Esophagus squamous epithelium (tissue), 5 donors: Measurements from ENCODE around the gene CLDN6. TPM values are rescaled to one million over a fixed set of nuclear protein-coding genes. Genes with fewer than 3 reads are reported as not detected.
A peak's percentile ranks its signal among the peaks of the same experiment; 100 is the strongest.

Source experiments
- DNase-seq: peaks from one replicate; lab custom pipeline; 2025; lab: John Stamatoyannopoulos, UW
- H3K27ac ChIP-seq, 4 donors: fragments of 200-600 bp; sonication (generic); one replicate each; pipeline ENCODE4 v1.5.1; 2016 to 2019; ENCODE audit warnings: mild to moderate bottlenecking in 1 of 4
- H3K27me3 ChIP-seq, 4 donors: fragments of 200-600 bp; sonication (generic); 1 replicate in 3 of 4; 2 replicates in 1 of 4; pipeline versions ENCODE4 v1.5.1 to v1.6.0; 2017 to 2021; ENCODE audit warnings: antibody characterized with exemption in 1 of 4
- H3K36me3 ChIP-seq, 3 donors: fragments of 200-600 bp; sonication (generic); one replicate each; pipeline ENCODE4 v1.5.1; 2016 to 2019
- H3K4me1 ChIP-seq, 3 donors: fragments of 200-600 bp; sonication (generic); one replicate each; pipeline ENCODE4 v1.5.1; 2017 to 2019
- H3K4me3 ChIP-seq, 4 donors: fragments of 200-600 bp; sonication (generic); 1 replicate in 3 of 4; 2 replicates in 1 of 4; pipeline ENCODE4 v1.5.1; 2016 to 2019; ENCODE audit warnings: mild to moderate bottlenecking in 2 of 4, moderate library complexity in 1 of 4
- H3K9me3 ChIP-seq, 3 donors: fragments of 200-600 bp; sonication (generic); one replicate each; pipeline ENCODE4 v1.5.1; 2016 to 2019
- POLR2A ChIP-seq, 4 donors: fragments of 450-650 bp; IDR thresholded peaks; one replicate each; pipeline ENCODE4 v1.6.1; 2017; ENCODE audit warnings: antibody characterized with exemption in 4 of 4, mild to moderate bottlenecking in 4 of 4, moderate library complexity in 3 of 4
- WGBS, 2 donors: methylation state at CpG; one replicate each; pipeline ENCODE4 v1.1.5; 2018; 5-methylcytosine and 5-hydroxymethylcytosine counted together
- intact Hi-C: fragments of 100-400 bp; cut with DNase I; formaldehyde crosslinking; loops from one replicate; pipeline ENCODE4 v1.15.0; 2022
- total RNA-seq, 4 donors: library from RNA; depleted of rRNA; stranded (reverse); fragments of >200 nt; gene quantifications; one replicate each; pipeline ENCODE4 v1.1.0, GENCODE V29; 2016
- TF ChIP-seq, protein P1 (sequence below), 6 experiments: fragments of 450-650 bp in 4 of 6; fragments of 200-600 bp in 2 of 6; sonication (generic) in 2 of 6; IDR thresholded peaks; one replicate each; pipeline ENCODE4 v1.5.1; 2016 to 2019; ENCODE audit warnings: antibody characterized with exemption in 6 of 6, mild to moderate bottlenecking in 4 of 6, moderate library complexity in 4 of 6
- donor health status: DM: yes; HTN: yes; CAD: no.

CLDN6 gene
- total RNA-seq, 4 donors from 2014 or later = not detected

DNA sequence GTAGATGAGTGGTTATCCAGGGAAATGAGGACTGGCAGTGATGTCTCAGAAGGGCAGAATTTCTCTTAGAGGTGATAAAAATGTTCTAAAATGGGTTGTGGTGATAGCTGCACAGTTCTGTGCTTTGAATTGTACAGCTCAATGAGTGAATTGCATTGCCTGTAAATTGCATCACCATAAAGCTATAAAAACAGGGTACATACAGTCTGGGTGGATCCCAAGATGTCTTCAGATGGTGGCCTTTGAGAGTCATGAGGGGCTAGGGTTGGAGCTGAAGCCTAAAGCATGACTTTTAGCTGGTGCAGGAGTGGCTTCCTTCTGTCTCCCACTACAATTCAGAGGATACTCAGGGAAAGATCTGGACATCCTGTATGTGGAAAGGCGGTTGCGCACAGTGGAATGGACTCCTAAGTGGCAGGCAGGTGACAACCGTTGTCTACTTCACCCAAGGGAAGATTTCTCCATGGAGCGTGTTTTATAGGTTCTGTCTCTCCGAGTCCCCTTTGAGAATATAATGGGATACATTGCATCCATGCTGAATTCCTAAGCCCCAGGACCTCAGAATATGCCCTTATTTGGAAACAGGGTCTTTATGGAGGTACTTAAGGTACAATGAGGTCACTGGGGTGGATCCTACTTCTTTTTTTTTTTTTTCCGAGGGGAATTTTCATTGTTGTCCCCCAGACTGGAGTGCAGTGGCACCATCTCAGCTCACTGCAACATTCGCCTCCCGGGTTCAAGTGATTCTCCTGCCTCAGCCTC lies 45.8 kb upstream of the CLDN6 start:
- Histone ChIP-seq H3K4me3 (no peak overlapping the region), H3K27me3 (no peaks in the 10 kb centered on the region), H3K4me1 (peaks cover 16 to 43% (median 31%) of the 10 kb centered on the region in 3 donors), H3K9me3 (no peaks in the 10 kb centered on the region), H3K27ac (no peak overlapping the region), H3K36me3 (no peaks in the 10 kb centered on the region)
- DNase-seq = no peak
- 80 to 89% methylated on average over 7 to 8 of the region's 8 CpGs for WGBS, 2 donors
- intact Hi-C loops = no loop called here
- TF ChIP-seq POLR2A (IDR thresholded peaks at IDR 0.05) = no peak
- TF ChIP-seq, protein P1, sequence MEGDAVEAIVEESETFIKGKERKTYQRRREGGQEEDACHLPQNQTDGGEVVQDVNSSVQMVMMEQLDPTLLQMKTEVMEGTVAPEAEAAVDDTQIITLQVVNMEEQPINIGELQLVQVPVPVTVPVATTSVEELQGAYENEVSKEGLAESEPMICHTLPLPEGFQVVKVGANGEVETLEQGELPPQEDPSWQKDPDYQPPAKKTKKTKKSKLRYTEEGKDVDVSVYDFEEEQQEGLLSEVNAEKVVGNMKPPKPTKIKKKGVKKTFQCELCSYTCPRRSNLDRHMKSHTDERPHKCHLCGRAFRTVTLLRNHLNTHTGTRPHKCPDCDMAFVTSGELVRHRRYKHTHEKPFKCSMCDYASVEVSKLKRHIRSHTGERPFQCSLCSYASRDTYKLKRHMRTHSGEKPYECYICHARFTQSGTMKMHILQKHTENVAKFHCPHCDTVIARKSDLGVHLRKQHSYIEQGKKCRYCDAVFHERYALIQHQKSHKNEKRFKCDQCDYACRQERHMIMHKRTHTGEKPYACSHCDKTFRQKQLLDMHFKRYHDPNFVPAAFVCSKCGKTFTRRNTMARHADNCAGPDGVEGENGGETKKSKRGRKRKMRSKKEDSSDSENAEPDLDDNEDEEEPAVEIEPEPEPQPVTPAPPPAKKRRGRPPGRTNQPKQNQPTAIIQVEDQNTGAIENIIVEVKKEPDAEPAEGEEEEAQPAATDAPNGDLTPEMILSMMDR (IDR thresholded peaks at IDR 0.05) = no peak

DNA sequence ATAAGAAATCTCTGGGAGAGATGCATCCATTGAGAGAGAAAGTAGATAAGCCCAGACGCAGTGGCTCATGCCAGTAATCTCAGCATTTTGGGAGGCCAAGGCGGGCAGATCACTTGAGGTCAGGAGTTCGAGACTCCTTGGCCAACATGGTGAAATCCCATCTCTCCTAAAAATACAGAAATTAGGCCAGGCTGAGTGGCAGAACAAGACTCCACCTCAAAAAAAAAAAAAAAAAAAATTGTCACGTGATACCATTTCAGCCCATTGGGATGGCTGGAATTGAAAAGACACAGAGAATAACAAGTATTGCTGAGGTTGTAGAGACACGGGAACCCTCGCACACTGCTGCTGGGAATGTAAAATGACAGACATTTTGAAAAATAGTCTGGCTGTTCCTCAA lies 44.6 kb upstream of the CLDN6 start:
- no peak overlapping the region for H3K4me3 ChIP-seq
- H3K27me3 ChIP-seq = peaks cover 0 to 9% (median 0%) of the 10 kb centered on the region in 4 donors
- DNase-seq = no peak
- intact Hi-C loops = no loop called here
- WGBS, 2 donors = 77 to 88% methylated on average over 6 of the region's 6 CpGs
- peaks cover 26 to 45% (median 33%) of the 10 kb centered on the region in 3 donors for H3K4me1 ChIP-seq
- no peak overlapping the region for H3K27ac ChIP-seq
- TF ChIP-seq POLR2A (IDR thresholded peaks at IDR 0.05) = no peak
- TF ChIP-seq, protein P1 (IDR thresholded peaks at IDR 0.05) = no peak
- no peaks in the 10 kb centered on the region for H3K9me3 ChIP-seq
- no peaks in the 10 kb centered on the region for H3K36me3 ChIP-seq

DNA sequence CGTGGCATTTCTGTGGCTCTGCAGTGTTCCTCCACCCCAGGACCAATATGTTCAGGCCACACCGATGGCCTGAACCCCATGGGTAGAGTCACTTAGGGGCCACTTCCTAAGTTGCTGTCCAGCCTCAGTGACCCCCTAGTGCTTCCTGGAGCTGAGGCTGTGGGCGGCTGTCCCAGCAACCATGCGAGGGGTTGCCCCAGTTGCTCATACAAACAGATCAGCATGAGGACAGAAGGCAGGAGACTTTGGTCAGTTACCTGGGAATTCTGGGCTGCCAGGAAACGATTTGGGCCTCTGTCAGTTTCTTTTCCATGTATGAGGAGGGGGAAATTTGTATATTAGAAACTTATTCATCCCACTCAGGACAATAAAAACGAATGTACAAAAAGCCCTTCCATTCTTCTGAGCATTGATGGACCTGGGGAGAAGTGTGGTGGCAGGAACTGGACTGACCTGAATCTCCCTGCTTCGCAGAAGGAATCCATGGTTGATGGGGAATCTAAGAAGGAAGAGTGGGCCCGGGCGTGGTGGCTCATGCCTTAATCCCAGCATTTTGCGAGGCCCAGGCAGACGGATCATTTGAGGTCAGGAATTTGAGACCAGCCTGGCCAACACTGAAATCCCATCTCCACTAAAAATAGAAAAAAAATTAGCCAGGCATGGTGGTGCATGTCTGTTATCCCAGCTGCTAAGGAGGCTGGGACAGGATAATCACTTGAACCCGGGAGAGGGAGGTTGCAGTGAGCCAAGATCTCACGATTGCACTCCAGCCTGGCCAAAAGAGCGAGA lies 42.5 kb upstream of the CLDN6 start:
- Histone ChIP-seq H3K27ac (no peak overlapping the region), H3K36me3 (no peaks in the 10 kb centered on the region), H3K4me1 (peaks cover 26 to 39% (median 27%) of the 10 kb centered on the region in 3 donors), H3K9me3 (no peaks in the 10 kb centered on the region), H3K4me3 (no peak overlapping the region), H3K27me3 (peaks cover 0 to 9% (median 0%) of the 10 kb centered on the region in 4 donors)
- TF ChIP-seq, protein P1 (IDR thresholded peaks at IDR 0.05) = no peak
- no peak for TF ChIP-seq POLR2A (IDR thresholded peaks at IDR 0.05)
- 57 to 77% methylated on average over 11 to 12 of the region's 14 CpGs for whole genome bisulfite sequencing, 2 donors
- intact Hi-C loops = no loop called here
- DNase-seq = no peak

DNA sequence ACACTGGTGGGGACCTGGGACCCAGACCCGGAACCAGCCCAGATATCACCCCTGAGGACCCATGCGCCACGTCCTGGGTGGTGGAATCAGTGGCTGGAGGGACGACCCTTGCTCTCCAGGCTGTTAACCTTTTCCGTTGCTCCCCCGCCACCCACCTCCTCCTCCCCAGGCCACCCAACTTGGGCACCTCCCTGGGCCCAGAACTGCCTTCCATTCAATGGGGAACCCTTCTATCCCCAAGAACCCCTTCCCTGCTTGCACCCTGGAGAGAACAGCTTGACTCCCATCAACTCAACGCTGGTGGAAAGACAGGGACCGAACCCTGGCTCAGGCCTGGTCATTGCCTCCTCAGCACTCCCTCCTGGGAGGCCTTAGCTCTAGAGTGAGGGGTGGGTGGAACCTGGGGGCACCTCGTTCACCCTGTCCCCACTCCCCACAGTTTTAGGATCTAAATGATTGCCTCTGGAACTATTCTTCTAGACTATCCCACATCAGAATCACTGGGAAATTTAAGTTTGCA lies 41.8 kb upstream of the CLDN6 start:
- H3K36me3 ChIP-seq = no peaks in the 10 kb centered on the region
- no peak for DNase-seq
- whole genome bisulfite sequencing, 2 donors = 57 to 76% methylated on average over 5 to 8 of the region's 9 CpGs
- H3K27me3 ChIP-seq = peaks cover 0 to 9% (median 0%) of the 10 kb centered on the region in 4 donors
- H3K4me1 ChIP-seq = peaks cover 19 to 31% (median 19%) of the 10 kb centered on the region in 3 donors
- no peaks in the 10 kb centered on the region for H3K9me3 ChIP-seq
- peak overlapping the region; percentile 78 to 84 (median 82) for H3K27ac ChIP-seq
- intact Hi-C loops = loop anchor here (5.0 kb wide), 1 partner anchor 68 kb away; no protein-coding TSS in a partner anchor
- peak overlapping the region; percentile 58 to 90 (median 82) for H3K4me3 ChIP-seq
- TF ChIP-seq, protein P1 (IDR thresholded peaks at IDR 0.05) = no peak
- no peak for TF ChIP-seq POLR2A (IDR thresholded peaks at IDR 0.05)
